ENCODE results near the gene SH3PXD2A.

The SH3PXD2A gene

GRCh38 chr10:103571656-103571975 is 283.8 kb downstream of the SH3PXD2A start:
- Histone ChIP-seq H3K36me3 (ENCODE audit: insufficient read depth, low read length) (no peaks in the 10 kb centered on the region), H3K79me2 (ENCODE audit: insufficient read depth, low read length) (no peaks in the 10 kb centered on the region), H2AFZ (ENCODE audit: low read depth, low read length) (no peak overlapping the region), H3K4me3 (ENCODE audit: low read depth in 1 of 2, low read length in 2 of 2) (no peak overlapping the region), H3K27ac (ENCODE audit: low read length) (no peak overlapping the region), H3K27me3 (ENCODE audit: insufficient read depth, low read length, poor library complexity) (no peaks in the 10 kb centered on the region), H3K4me1 (ENCODE audit: insufficient read depth, low read length) (no peaks in the 10 kb centered on the region), H3K4me2 (ENCODE audit: insufficient read depth, low read length) (no peak overlapping the region), H3K9ac (ENCODE audit: low read depth, low read length) (no peak overlapping the region), H3K9me3 (ENCODE audit: insufficient read depth, low read length, severe bottlenecking) (no peaks in the 10 kb centered on the region), H4K20me1 (ENCODE audit: insufficient read depth, low read length) (0 out of 2 replicates have a peak, but pooled peaks cover 6% of the 10 kb centered on the region)
- DNase-seq (no peak), ATAC-seq (ENCODE audit: insufficient read depth, low read depth) (no peak)
- TF ChIP-seq CTCF (IDR thresholded peaks at IDR 0.05; ENCODE audit: borderline replicate concordance, extremely low read depth, low read length, poor library complexity, severe bottlenecking) (no peak), EZH2 (IDR thresholded peaks at IDR 0.05; ENCODE audit: borderline replicate concordance, low read depth, low read length, severe bottlenecking) (no peak)

GRCh38 chr10:103570844-103571655 is 284.3 kb downstream of the SH3PXD2A start:
- no peaks in the 10 kb centered on the region for H3K9me3 ChIP-seq (ENCODE audit: insufficient read depth, low read length, severe bottlenecking)
- DNase-seq (no peak), ATAC-seq (ENCODE audit: insufficient read depth, low read depth) (no peak)
- no peak overlapping the region for H3K9ac ChIP-seq (ENCODE audit: low read depth, low read length)
- no peak overlapping the region for H3K4me2 ChIP-seq (ENCODE audit: insufficient read depth, low read length)
- H3K4me3 ChIP-seq (ENCODE audit: low read depth in 1 of 2, low read length in 2 of 2) = no peak overlapping the region
- H3K4me1 ChIP-seq (ENCODE audit: insufficient read depth, low read length) = no peaks in the 10 kb centered on the region
- no peak overlapping the region for H3K27ac ChIP-seq (ENCODE audit: low read length)
- 0 out of 2 replicates have a peak, but pooled peaks cover 6% of the 10 kb centered on the region for H4K20me1 ChIP-seq (ENCODE audit: insufficient read depth, low read length)
- H3K27me3 ChIP-seq (ENCODE audit: insufficient read depth, low read length, poor library complexity) = no peaks in the 10 kb centered on the region
- H2AFZ ChIP-seq (ENCODE audit: low read depth, low read length) = no peak overlapping the region
- H3K36me3 ChIP-seq (ENCODE audit: insufficient read depth, low read length) = no peaks in the 10 kb centered on the region
- TF ChIP-seq CTCF (IDR thresholded peaks at IDR 0.05; ENCODE audit: borderline replicate concordance, extremely low read depth, low read length, poor library complexity, severe bottlenecking) = no peak
- no peak for TF ChIP-seq EZH2 (IDR thresholded peaks at IDR 0.05; ENCODE audit: borderline replicate concordance, low read depth, low read length, severe bottlenecking)
- no peaks in the 10 kb centered on the region for H3K79me2 ChIP-seq (ENCODE audit: insufficient read depth, low read length)

- H3K27me3 ChIP-seq (ENCODE audit: insufficient read depth, low read length, poor library complexity) = no peaks in the 10 kb centered on the region
- DNase-seq = no peak
Observed at GRCh38 chr10:103569896-103570295, 285.5 kb downstream of the SH3PXD2A start.

More at GRCh38 chr10:103569896-103570295, 285.5 kb downstream of the SH3PXD2A start:
- Histone ChIP-seq H3K27ac (ENCODE audit: low read length) (no peak overlapping the region), H3K4me2 (ENCODE audit: insufficient read depth, low read length) (no peak overlapping the region), H2AFZ (ENCODE audit: low read depth, low read length) (no peak overlapping the region), H3K79me2 (ENCODE audit: insufficient read depth, low read length) (no peaks in the 10 kb centered on the region), H3K4me3 (ENCODE audit: low read depth in 1 of 2, low read length in 2 of 2) (no peak overlapping the region), H3K9me3 (ENCODE audit: insufficient read depth, low read length, severe bottlenecking) (no peaks in the 10 kb centered on the region), H3K9ac (ENCODE audit: low read depth, low read length) (no peak overlapping the region), H3K4me1 (ENCODE audit: insufficient read depth, low read length) (no peaks in the 10 kb centered on the region), H3K36me3 (ENCODE audit: insufficient read depth, low read length) (no peaks in the 10 kb centered on the region), H4K20me1 (ENCODE audit: insufficient read depth, low read length) (0 out of 2 replicates have a peak, but pooled peaks cover 6% of the 10 kb centered on the region)
- TF ChIP-seq CTCF (IDR thresholded peaks at IDR 0.05; ENCODE audit: borderline replicate concordance, extremely low read depth, low read length, poor library complexity, severe bottlenecking) = no peak
- TF ChIP-seq EZH2 (IDR thresholded peaks at IDR 0.05; ENCODE audit: borderline replicate concordance, low read depth, low read length, severe bottlenecking) = no peak
- no peak for ATAC-seq (ENCODE audit: insufficient read depth, low read depth)

Data from DND-41 (cell line).